PC-9 (cell line): Measurements from ENCODE around the gene NSG2. TPM values are rescaled to one million over a fixed set of nuclear protein-coding genes. Genes with fewer than 3 reads are reported as not detected.

Source experiments
- BruUV-seq: library from RNA; stranded (reverse); fragments of 400-500 nt; replicated peaks from 2 replicates; lab custom pipeline; 2021; lab: Mats Ljungman, UMichigan
- CTCF ChIA-PET: fragments of 300-600 bp; sonication (Branson Sonifier 250); formaldehyde crosslinking; loops from one replicate; lab custom pipeline; 2022; ENCODE audit warnings: antibody characterized with exemption; lab: Charles Lee
- POLR2A ChIA-PET: fragments of 300-600 bp; sonication (Branson Sonifier 250); formaldehyde crosslinking; loops from one replicate; lab custom pipeline; 2022; ENCODE audit warnings: antibody characterized with exemption; ENCODE audit not compliant: unreplicated experiment; lab: Charles Lee
- DNase-seq, 2 experiments: peaks; one replicate each; pipeline versions ENCODE4 v3.0.0 to v3.0.0-alpha.2; 2015 to 2022; ENCODE audit warnings: mixed read lengths in 1 of 2
- H2AFZ ChIP-seq: fragments of 200-600 bp; sonication (generic); 2 replicates; pipeline ENCODE4 v1.8.1; 2017; ENCODE audit warnings: antibody characterized with exemption
- H3F3A ChIP-seq: fragments of 200-600 bp; sonication (generic); 2 replicates; pipeline ENCODE4 v1.8.1; 2017; ENCODE audit warnings: antibody characterized with exemption, mild to moderate bottlenecking, low read depth; ENCODE audit not compliant: insufficient read depth
- H3K27ac ChIP-seq: fragments of 200-600 bp; sonication (generic); 2 replicates; pipeline ENCODE4 v1.6.1; 2016; ENCODE audit warnings: mixed run types
- H3K27me3 ChIP-seq: fragments of 200-600 bp; sonication (generic); 2 replicates; pipeline ENCODE4 v1.6.1; 2016; ENCODE audit warnings: low read depth, mixed run types; ENCODE audit not compliant: insufficient read depth
- H3K36me3 ChIP-seq: fragments of 200-600 bp; sonication (generic); 2 replicates; pipeline ENCODE4 v1.6.1; 2016; ENCODE audit warnings: low read depth, mixed run types
- H3K4me1 ChIP-seq: fragments of 200-600 bp; sonication (generic); replicated peaks from 2 replicates; pipeline ENCODE4 v1.6.1; 2016; ENCODE audit warnings: mixed run types; ENCODE audit not compliant: insufficient read depth
- H3K4me2 ChIP-seq: fragments of 200-600 bp; sonication (generic); 2 replicates; pipeline ENCODE4 v1.6.1; 2017; ENCODE audit warnings: mixed run types
- H3K4me3 ChIP-seq: fragments of 200-600 bp; sonication (generic); 2 replicates; pipeline ENCODE4 v1.6.1; 2016; ENCODE audit warnings: mixed run types
- H3K79me2 ChIP-seq: fragments of 200-600 bp; sonication (generic); 2 replicates; pipeline ENCODE4 v1.6.1; 2017; ENCODE audit warnings: low read depth, mixed run types
- H3K9me2 ChIP-seq: fragments of 200-600 bp; sonication (generic); 2 replicates; pipeline ENCODE4 v1.8.1; 2017; ENCODE audit warnings: mild to moderate bottlenecking; ENCODE audit not compliant: insufficient read depth
- H3K9me3 ChIP-seq: fragments of 200-600 bp; sonication (generic); 2 replicates; pipeline ENCODE4 v1.8.1; 2016; ENCODE audit warnings: low read depth; ENCODE audit not compliant: insufficient read depth
- H4K20me1 ChIP-seq: fragments of 200-600 bp; sonication (generic); 2 replicates; pipeline ENCODE4 v1.8.1; 2017; ENCODE audit not compliant: insufficient read depth
- CTCF ChIP-seq: fragments of 200-600 bp; sonication (generic); conservative IDR thresholded peaks from 2 replicates; pipeline ENCODE4 v1.6.1; 2017; ENCODE audit warnings: mixed run types, antibody characterized with exemption, mild to moderate bottlenecking, moderate library complexity
- EZH2 ChIP-seq: fragments of 200-600 bp; sonication (generic); IDR thresholded peaks from 2 replicates; pipeline ENCODE4 v1.8.0; 2017; ENCODE audit warnings: antibody characterized with exemption, low read depth
- intact Hi-C: fragments of 100-400 bp; cut with micrococcal nuclease; formaldehyde crosslinking; loops from one replicate; pipeline ENCODE4 v1.10.0; 2022; ENCODE audit not compliant: unreplicated experiment
- total RNA-seq: library from RNA; stranded (reverse); gene quantifications from 2 replicates; pipeline ENCODE4 v1.2.3, GENCODE V29; 2021

The NSG2 gene
- total RNA-seq, 1 experiment from 2014 or later = not detected

- TF ChIP-seq EZH2 (no peak), CTCF (no peak)
- Histone ChIP-seq H2AFZ (no peak overlapping the region), H3K27me3 (peaks cover 76% of the 10 kb centered on the region), H3K9me2 (no peaks in the 10 kb centered on the region), H3K27ac (no peak overlapping the region), H3K79me2 (no peaks in the 10 kb centered on the region), H3K4me2 (no peak overlapping the region), H3F3A (no peaks in the 10 kb centered on the region), H4K20me1 (0 out of 2 replicates have a peak, but pooled peaks cover 2% of the 10 kb centered on the region), H3K9me3 (no peaks in the 10 kb centered on the region), H3K36me3 (no peaks in the 10 kb centered on the region), H3K4me1 (no peaks in the 10 kb centered on the region), H3K4me3 (no peak overlapping the region)
- POLR2A ChIA-PET = no interaction called here
- DNase-seq = no peak
- no TSS peak for BruUV-seq
- CTCF ChIA-PET = no interaction called here
- intact Hi-C loops = no loop called here
Measured at GRCh38 chr5:174057206-174057605, 11.7 kb downstream of the NSG2 start.

GRCh38 chr5:174058433-174059122 lies 13.1 kb downstream of the NSG2 start:
- Histone ChIP-seq H3K4me1 (no peaks in the 10 kb centered on the region), H3K4me2 (no peak overlapping the region), H3K9me3 (no peaks in the 10 kb centered on the region), H2AFZ (no peak overlapping the region), H3F3A (no peaks in the 10 kb centered on the region), H3K27ac (no peak overlapping the region), H3K9me2 (no peaks in the 10 kb centered on the region), H3K4me3 (no peak overlapping the region), H3K79me2 (no peaks in the 10 kb centered on the region), H3K36me3 (no peaks in the 10 kb centered on the region), H4K20me1 (0 out of 2 replicates have a peak, but pooled peaks cover 2% of the 10 kb centered on the region), H3K27me3 (peaks cover 77% of the 10 kb centered on the region)
- intact Hi-C loops = no loop called here
- TF ChIP-seq EZH2 (no peak), CTCF (no peak)
- no peak for DNase-seq
- POLR2A ChIA-PET = no interaction called here
- no TSS peak for BruUV-seq
- CTCF ChIA-PET = no interaction called here

GRCh38 chr5:174059247-174059646 lies 13.7 kb downstream of the NSG2 start:
- H3K79me2 ChIP-seq = no peaks in the 10 kb centered on the region
- POLR2A ChIA-PET = no interaction called here
- no peaks in the 10 kb centered on the region for H3K9me2 ChIP-seq
- no peak overlapping the region for H2AFZ ChIP-seq
- H3K4me2 ChIP-seq = no peak overlapping the region
- H3K4me3 ChIP-seq = no peak overlapping the region
- CTCF ChIA-PET = no interaction called here
- H3K27ac ChIP-seq = no peak overlapping the region
- no peaks in the 10 kb centered on the region for H3F3A ChIP-seq
- no TSS peak for BruUV-seq
- TF ChIP-seq EZH2 (no peak), CTCF (no peak)
- intact Hi-C loops = no loop called here
- 0 out of 2 replicates have a peak, but pooled peaks cover 2% of the 10 kb centered on the region for H4K20me1 ChIP-seq
- H3K9me3 ChIP-seq = no peaks in the 10 kb centered on the region
- no peaks in the 10 kb centered on the region for H3K4me1 ChIP-seq
- H3K27me3 ChIP-seq = peaks cover 75% of the 10 kb centered on the region
- DNase-seq = no peak
- no peaks in the 10 kb centered on the region for H3K36me3 ChIP-seq
